SK-N-SH treated with all-trans-retinoic acid at 6 μM for 48 hours (cell line): ENCODE measurements around the gene SLC38A3.

Experiments used
- ATAC-seq: fragments of 200-7000 bp; cut with Tn5 transposase; 3 replicates; pipeline ENCODE4 v1.9.1; 2020; ENCODE audit warnings: mild to moderate bottlenecking, moderate library complexity
- ARNTL ChIP-seq: fragments of 450-650 bp; formaldehyde crosslinking; IDR thresholded peaks from 2 replicates; pipeline ENCODE4 v1.5.0; 2020; ENCODE audit warnings: low read depth, mild to moderate bottlenecking, moderate library complexity, borderline replicate concordance
- BACH2 ChIP-seq: fragments of 250-450 bp; sonication (Bioruptor Pico); IDR thresholded peaks from 2 replicates; pipeline ENCODE4 v1.9.0; 2021; ENCODE audit warnings: mild to moderate bottlenecking, borderline replicate concordance
- CREB5 ChIP-seq: fragments of 250-450 bp; sonication (Bioruptor Pico); IDR thresholded peaks from 2 replicates; pipeline ENCODE4 v1.5.1; 2020; ENCODE audit warnings: low read depth, mild to moderate bottlenecking, moderate library complexity
- CSDC2 ChIP-seq: fragments of 250-450 bp; sonication (Bioruptor Pico); IDR thresholded peaks from 2 replicates; pipeline ENCODE4 v1.5.0; 2020; ENCODE audit warnings: mild to moderate bottlenecking, moderate library complexity
- CSRNP3 ChIP-seq: fragments of 250-450 bp; sonication (Bioruptor Pico); IDR thresholded peaks from 2 replicates; pipeline ENCODE4 v1.5.1; 2021; ENCODE audit warnings: mild to moderate bottlenecking, moderate library complexity
- ESRRG ChIP-seq: fragments of 250-450 bp; sonication (Bioruptor Pico); IDR thresholded peaks from 2 replicates; pipeline ENCODE4 v1.6.1; 2021; ENCODE audit warnings: mild to moderate bottlenecking
- GLIS3 ChIP-seq: fragments of 250-450 bp; sonication (Bioruptor Pico); IDR thresholded peaks from 2 replicates; pipeline ENCODE4 v1.5.0; 2020; ENCODE audit warnings: mild to moderate bottlenecking, moderate library complexity
- ISL1 ChIP-seq: fragments of 250-450 bp; sonication (Bioruptor Pico); IDR thresholded peaks from 2 replicates; pipeline ENCODE4 v2.1.2; 2022; ENCODE audit warnings: mild to moderate bottlenecking, moderate library complexity
- OSR1 ChIP-seq: fragments of 250-450 bp; sonication (Bioruptor Pico); IDR thresholded peaks from 2 replicates; pipeline ENCODE4 v1.8.0; 2022; ENCODE audit warnings: moderate library complexity, mild to moderate bottlenecking, inconsistent platforms
- PATZ1 ChIP-seq: fragments of 250-450 bp; sonication (Bioruptor Pico); IDR thresholded peaks from 2 replicates; pipeline ENCODE4 v1.8.0; 2020; ENCODE audit warnings: mild to moderate bottlenecking, moderate library complexity, borderline replicate concordance
- POU6F1 ChIP-seq: fragments of 250-450 bp; sonication (Bioruptor Pico); IDR thresholded peaks from 2 replicates; pipeline ENCODE4 v1.8.0; 2021; ENCODE audit warnings: low read depth, mild to moderate bottlenecking, moderate library complexity, borderline replicate concordance
- PPARA ChIP-seq: fragments of 250-450 bp; sonication (Bioruptor Pico); IDR thresholded peaks from 2 replicates; pipeline ENCODE4 v1.5.0; 2020; ENCODE audit warnings: mild to moderate bottlenecking, borderline replicate concordance
- RARB ChIP-seq: fragments of 250-450 bp; sonication (Bioruptor Pico); IDR thresholded peaks from 2 replicates; pipeline ENCODE4 v1.8.0; 2021; ENCODE audit warnings: mild to moderate bottlenecking, moderate library complexity
- SNAI2 ChIP-seq: fragments of 250-450 bp; sonication (Bioruptor Pico); IDR thresholded peaks from 2 replicates; pipeline ENCODE4 v1.5.0; 2020; ENCODE audit warnings: mild to moderate bottlenecking, moderate library complexity
- TCF4 ChIP-seq: fragments of 250-450 bp; sonication (Bioruptor Pico); IDR thresholded peaks from 2 replicates; pipeline ENCODE4 v1.8.0; 2021; ENCODE audit warnings: mild to moderate bottlenecking, moderate library complexity, borderline replicate concordance
- ZC3H10 ChIP-seq: fragments of 250-450 bp; sonication (Bioruptor Pico); IDR thresholded peaks from 2 replicates; pipeline ENCODE4 v1.5.1; 2021; ENCODE audit warnings: mild to moderate bottlenecking, moderate library complexity
- ZFP30 ChIP-seq: fragments of 450-650 bp; formaldehyde crosslinking; IDR thresholded peaks from 2 replicates; pipeline ENCODE4 v1.5.0; 2022; ENCODE audit warnings: mild to moderate bottlenecking, moderate library complexity
- ZNF565 ChIP-seq: fragments of 450-650 bp; formaldehyde crosslinking; conservative IDR thresholded peaks from 2 replicates; pipeline ENCODE4 v1.5.0; 2020; ENCODE audit warnings: low read depth, mild to moderate bottlenecking, moderate library complexity
- ZNF70 ChIP-seq: fragments of 450-650 bp; formaldehyde crosslinking; IDR thresholded peaks from 2 replicates; pipeline ENCODE4 v1.5.0; 2020; ENCODE audit warnings: mild to moderate bottlenecking, moderate library complexity

SLC38A3 gene

GRCh38 chr3:50189274-50189673 is 15.8 kb upstream of the SLC38A3 start:
- peak; percentile 89 for ATAC-seq
- TF ChIP-seq PPARA (CRISPR knock-in tag) (no peak), PATZ1 (CRISPR knock-in tag) (no peak), POU6F1 (no peak)

GRCh38 chr3:50189989-50190388 is 15.1 kb upstream of the SLC38A3 start:
- ATAC-seq = no peak
- no peak for TF ChIP-seq ESRRG (CRISPR knock-in tag)
- no peak for TF ChIP-seq CSRNP3 (CRISPR knock-in tag)
- TF ChIP-seq ZNF565 = no peak
- no peak for TF ChIP-seq POU6F1
- TF ChIP-seq ARNTL (CRISPR knock-in tag) = no peak
- TF ChIP-seq ZFP30 = no peak
- TF ChIP-seq PPARA (CRISPR knock-in tag) = no peak
- TF ChIP-seq, all 23 proteins: peak for 0

GRCh38 chr3:50190936-50191660 is 14.0 kb upstream of the SLC38A3 start, which contains the start of gene GNAT1:
GNAT1 (plus strand) TSS chr3:50191610; CDS start chr3:50191726, 116 bp downstream.
- TF ChIP-seq ZNF70 (CRISPR knock-in tag) (no peak), ZC3H10 (CRISPR knock-in tag) (no peak), OSR1 (CRISPR knock-in tag) (no peak), TCF4 (CRISPR knock-in tag) (no peak), ISL1 (CRISPR knock-in tag) (no peak), SNAI2 (CRISPR knock-in tag) (no peak), PATZ1 (CRISPR knock-in tag) (no peak), GLIS3 (no peak), CSDC2 (CRISPR knock-in tag) (no peak), CREB5 (CRISPR knock-in tag) (no peak), CSRNP3 (CRISPR knock-in tag) (no peak), POU6F1 (no peak), BACH2 (CRISPR knock-in tag) (no peak), ESRRG (CRISPR knock-in tag) (no peak), RARB (CRISPR knock-in tag) (no peak)
- TF ChIP-seq, all 23 proteins: peak for 0
- ATAC-seq = no peak
